ENCODE results near the gene UBE2G2. TPM values are rescaled to one million over a fixed set of nuclear protein-coding genes. Genes with fewer than 3 reads are reported as not detected.

The UBE2G2 gene
- total and polyA plus RNA-seq, 10 donors, result 39.4 to 125 (median 84.5) TPM

- no peak overlapping the region for H3K27ac ChIP-seq
- TF ChIP-seq CTCF (IDR thresholded peaks at IDR 0.05 in 8 of 11, conservative IDR thresholded peaks at IDR 0.05 in 3 of 11) (no peak), POLR2A (IDR thresholded peaks at IDR 0.05) (no peak), POLR2AphosphoS5 (IDR thresholded peaks at IDR 0.05) (no peak)
- no peaks in the 10 kb centered on the region for H3K4me1 ChIP-seq
- H3K9me3 ChIP-seq, result peaks cover 0 to 11% (median 0%) of the 10 kb centered on the region in 8 donors
- intact Hi-C loops (cut with DNase I; ENCODE audit: low total_unique reads), result no loop called here
- DNase-seq, result no peak
- H3K4me3 ChIP-seq, result no peak overlapping the region
- no peaks in the 10 kb centered on the region for H3K36me3 ChIP-seq
- 73 to 86% (median 80%) methylated on average over 11 of the region's 11 CpGs for WGBS, 5 donors
- peaks cover 0 to 46% (median 5%) of the 10 kb centered on the region in 7 donors for H3K27me3 ChIP-seq (replicated peaks in 1 of 7)
Measured at GRCh38 chr21:44752671-44753235, 48.9 kb downstream of the UBE2G2 start.

- Histone ChIP-seq H3K27me3 (replicated peaks in 1 of 7) (peaks cover 0 to 46% (median 5%) of the 10 kb centered on the region in 7 donors), H3K36me3 (no peaks in the 10 kb centered on the region), H3K9me3 (peaks cover 0 to 10% (median 0%) of the 10 kb centered on the region in 8 donors), H3K4me1 (no peaks in the 10 kb centered on the region), H3K27ac (no peak overlapping the region), H3K4me3 (no peak overlapping the region)
- TF ChIP-seq POLR2AphosphoS5 (IDR thresholded peaks at IDR 0.05), result no peak
- DNase-seq, result no peak
- WGBS, 5 donors, result 79 to 87% (median 87%) methylated on average over 33 to 34 of the region's 34 CpGs
- intact Hi-C loops (cut with DNase I; ENCODE audit: low total_unique reads), result no loop called here
Measured at GRCh38 chr21:44751799-44752636, 49.6 kb downstream of the UBE2G2 start.

- TF ChIP-seq CTCF (IDR thresholded peaks at IDR 0.05 in 8 of 11, conservative IDR thresholded peaks at IDR 0.05 in 3 of 11) (no peak), POLR2AphosphoS5 (IDR thresholded peaks at IDR 0.05) (no peak), POLR2A (IDR thresholded peaks at IDR 0.05) (no peak)
- Histone ChIP-seq H3K4me1 (no peaks in the 10 kb centered on the region), H3K36me3 (no peaks in the 10 kb centered on the region), H3K9me3 (peaks cover 0 to 10% (median 0%) of the 10 kb centered on the region in 8 donors), H3K27ac (no peak overlapping the region), H3K27me3 (replicated peaks in 1 of 7) (peaks cover 0 to 46% (median 5%) of the 10 kb centered on the region in 7 donors), H3K4me3 (no peak overlapping the region)
- WGBS, 5 donors, result 81 to 88% (median 83%) methylated on average over 24 of the region's 24 CpGs
- DNase-seq, result no peak
- intact Hi-C loops (cut with DNase I; ENCODE audit: low total_unique reads), result no loop called here
Measured at GRCh38 chr21:44751186-44751798, 50.3 kb downstream of the UBE2G2 start.

GRCh38 chr21:44750675-44751025 lies 51.0 kb downstream of the UBE2G2 start:
- Histone ChIP-seq H3K9me3 (peaks cover 0 to 10% (median 0%) of the 10 kb centered on the region in 8 donors), H3K4me3 (no peak overlapping the region), H3K4me1 (no peaks in the 10 kb centered on the region), H3K27ac (no peak overlapping the region), H3K27me3 (replicated peaks in 1 of 7) (peaks cover 0 to 46% (median 5%) of the 10 kb centered on the region in 7 donors), H3K36me3 (no peaks in the 10 kb centered on the region)
- intact Hi-C loops (cut with DNase I; ENCODE audit: low total_unique reads), result no loop called here
- 22 to 35% (median 28%) methylated on average over 11 to 12 of the region's 12 CpGs for whole genome bisulfite sequencing, 5 donors
- no peak for TF ChIP-seq CTCF (IDR thresholded peaks at IDR 0.05 in 8 of 11, conservative IDR thresholded peaks at IDR 0.05 in 3 of 11)
- TF ChIP-seq POLR2A (IDR thresholded peaks at IDR 0.05), result no peak
- TF ChIP-seq POLR2AphosphoS5 (IDR thresholded peaks at IDR 0.05), result no peak
- DNase-seq, result no peak

Measured in spleen (tissue), 11 donors.